Fibroblast of lung (primary cell): ENCODE results near the gene EFHD1. TPM values are rescaled to one million over a fixed set of nuclear protein-coding genes. Genes with fewer than 3 reads are reported as not detected.
A peak's percentile ranks its signal among the peaks of the same experiment; 100 is the strongest.

Source experiments
- DNase-seq, 2 donors: peaks; one replicate each; pipeline versions ENCODE4 v3.0.0 to v3.0.0-alpha.2; 2010; ENCODE audit warnings: low read depth in 2 of 2
- H2AFZ ChIP-seq: 2 replicates; pipeline ENCODE4 v1.5.1; 2012; ENCODE audit warnings: low read length, control low read depth, inconsistent platforms
- H3K27ac ChIP-seq: 2 replicates; pipeline ENCODE4 v1.5.1; 2011; ENCODE audit warnings: low read length, control low read depth; ENCODE audit not compliant: insufficient read depth
- H3K27me3 ChIP-seq: 2 replicates; pipeline ENCODE4 v1.5.1; 2011; ENCODE audit warnings: mild to moderate bottlenecking, low read length; ENCODE audit not compliant: control insufficient read depth, insufficient read depth
- H3K36me3 ChIP-seq: 2 replicates; pipeline ENCODE4 v1.5.1; 2011; ENCODE audit warnings: low read length; ENCODE audit not compliant: control insufficient read depth, insufficient read depth
- H3K4me1 ChIP-seq: 2 replicates; pipeline ENCODE4 v1.5.1; 2011; ENCODE audit warnings: low read length; ENCODE audit not compliant: control insufficient read depth, insufficient read depth; ENCODE audit errors: extremely low read depth
- H3K4me2 ChIP-seq: 2 replicates; pipeline ENCODE4 v1.5.1; 2011; ENCODE audit warnings: low read length, control low read depth; ENCODE audit not compliant: insufficient read depth; ENCODE audit errors: extremely low read depth
- H3K4me3 ChIP-seq, 4 experiments: fragments of 200-600 bp in 1 of 4; sonication (generic) in 1 of 4; replicated peaks in 1 of 4; 2 replicates each; pipeline ENCODE4 v1.5.1; 2011 to 2016; ENCODE audit warnings: low read length in 4 of 4, low read depth in 3 of 4, mild to moderate bottlenecking in 3 of 4, control low read depth in 2 of 4, inconsistent platforms in 1 of 4, mixed read lengths in 1 of 4; ENCODE audit not compliant: insufficient read depth in 1 of 4; ENCODE audit errors: control extremely low read depth in 1 of 4
- H3K79me2 ChIP-seq: 2 replicates; pipeline ENCODE4 v1.5.1; 2012; ENCODE audit warnings: mild to moderate bottlenecking, low read length, inconsistent platforms; ENCODE audit not compliant: control insufficient read depth, insufficient read depth
- H3K9ac ChIP-seq: 2 replicates; pipeline ENCODE4 v1.5.1; 2011; ENCODE audit warnings: mild to moderate bottlenecking, low read length, control low read depth; ENCODE audit not compliant: insufficient read depth
- H3K9me3 ChIP-seq: 2 replicates; pipeline ENCODE4 v1.5.1; 2012; ENCODE audit warnings: low read depth, low read length; ENCODE audit not compliant: control insufficient read depth, insufficient read depth
- H4K20me1 ChIP-seq: 2 replicates; pipeline ENCODE4 v1.5.1; 2011; ENCODE audit warnings: low read length; ENCODE audit not compliant: control insufficient read depth, insufficient read depth; ENCODE audit errors: extremely low read depth
- EZH2 ChIP-seq: IDR thresholded peaks from 2 replicates; pipeline ENCODE4 v1.5.1; 2012; ENCODE audit warnings: low read length, control low read depth, mild to moderate bottlenecking; ENCODE audit errors: missing control alignments
- polyA plus RNA-seq, 2 donors: library from polyadenylated mRNA; depleted of rRNA in 1 of 2; stranded (reverse) in 1 of 2; unstranded in 1 of 2; fragments of >200 nt; gene quantifications; 2 replicates each; pipeline ENCODE4 v1.2.1, GENCODE V29; 2011 to 2012; ENCODE audit warnings: missing spikeins in 1 of 2
- total RNA-seq: library from RNA; depleted of rRNA; stranded (reverse); fragments of >200 nt; gene quantifications from 2 replicates; pipeline ENCODE4 v1.2.1, GENCODE V29; 2014
- TF ChIP-seq, protein P1 (sequence below), 2 donors: IDR thresholded peaks in 1 of 2; conservative IDR thresholded peaks in 1 of 2; 1 replicate in 1 of 2; 2 replicates in 1 of 2; pipeline ENCODE4 v1.5.1; 2011 to 2012; ENCODE audit warnings: low read length in 2 of 2, control low read depth in 1 of 2, inconsistent platforms in 1 of 2, low read depth in 1 of 2, mild to moderate bottlenecking in 1 of 2

EFHD1 gene
- total and polyA plus RNA-seq, 2 donors (not counting 1 experiment from before 2014, with no cell fraction given) = 0.83 TPM; not detected in 1

DNA sequence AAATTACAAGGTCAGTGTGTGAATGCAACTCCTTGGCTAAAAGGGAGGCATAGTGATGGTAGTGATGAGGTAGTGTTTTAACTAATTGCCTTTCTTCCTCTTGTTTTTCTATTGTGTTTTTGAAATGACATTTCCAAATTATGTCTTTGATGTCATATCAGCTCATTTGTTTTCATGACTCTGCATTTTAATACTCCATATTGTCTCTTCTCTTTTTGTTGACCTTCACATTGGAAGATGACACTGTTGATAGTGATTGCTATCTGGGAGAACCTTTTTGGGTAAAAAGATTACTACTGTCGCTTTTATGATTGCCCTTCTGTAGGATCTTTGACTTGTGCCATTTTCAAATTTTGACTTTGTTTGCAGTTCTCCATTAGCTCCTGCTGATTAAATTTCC lies 66.8 kb downstream of the EFHD1 start:
- Histone ChIP-seq H3K27ac (no peak overlapping the region), H3K4me1 (peaks cover 12% of the 10 kb centered on the region), H3K36me3 (peaks cover 2% of the 10 kb centered on the region), H2AFZ (no peak overlapping the region), H3K4me3 (peak overlapping the region in 1 of 4 experiments; percentile 10), H3K4me2 (no peak overlapping the region), H3K9ac (no peak overlapping the region), H3K27me3 (no peaks in the 10 kb centered on the region), H3K9me3 (no peaks in the 10 kb centered on the region), H3K79me2 (peaks cover 68% of the 10 kb centered on the region), H4K20me1 (peaks cover 4% of the 10 kb centered on the region)
- no peak for DNase-seq
- no peak for TF ChIP-seq EZH2
- TF ChIP-seq, protein P1, sequence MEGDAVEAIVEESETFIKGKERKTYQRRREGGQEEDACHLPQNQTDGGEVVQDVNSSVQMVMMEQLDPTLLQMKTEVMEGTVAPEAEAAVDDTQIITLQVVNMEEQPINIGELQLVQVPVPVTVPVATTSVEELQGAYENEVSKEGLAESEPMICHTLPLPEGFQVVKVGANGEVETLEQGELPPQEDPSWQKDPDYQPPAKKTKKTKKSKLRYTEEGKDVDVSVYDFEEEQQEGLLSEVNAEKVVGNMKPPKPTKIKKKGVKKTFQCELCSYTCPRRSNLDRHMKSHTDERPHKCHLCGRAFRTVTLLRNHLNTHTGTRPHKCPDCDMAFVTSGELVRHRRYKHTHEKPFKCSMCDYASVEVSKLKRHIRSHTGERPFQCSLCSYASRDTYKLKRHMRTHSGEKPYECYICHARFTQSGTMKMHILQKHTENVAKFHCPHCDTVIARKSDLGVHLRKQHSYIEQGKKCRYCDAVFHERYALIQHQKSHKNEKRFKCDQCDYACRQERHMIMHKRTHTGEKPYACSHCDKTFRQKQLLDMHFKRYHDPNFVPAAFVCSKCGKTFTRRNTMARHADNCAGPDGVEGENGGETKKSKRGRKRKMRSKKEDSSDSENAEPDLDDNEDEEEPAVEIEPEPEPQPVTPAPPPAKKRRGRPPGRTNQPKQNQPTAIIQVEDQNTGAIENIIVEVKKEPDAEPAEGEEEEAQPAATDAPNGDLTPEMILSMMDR (conservative IDR thresholded peaks at IDR 0.05 in 1 of 2, IDR thresholded peaks at IDR 0.05 in 1 of 2; ENCODE audit: low read depth in 1 of 2, low read length in 2 of 2) = no peak

DNA sequence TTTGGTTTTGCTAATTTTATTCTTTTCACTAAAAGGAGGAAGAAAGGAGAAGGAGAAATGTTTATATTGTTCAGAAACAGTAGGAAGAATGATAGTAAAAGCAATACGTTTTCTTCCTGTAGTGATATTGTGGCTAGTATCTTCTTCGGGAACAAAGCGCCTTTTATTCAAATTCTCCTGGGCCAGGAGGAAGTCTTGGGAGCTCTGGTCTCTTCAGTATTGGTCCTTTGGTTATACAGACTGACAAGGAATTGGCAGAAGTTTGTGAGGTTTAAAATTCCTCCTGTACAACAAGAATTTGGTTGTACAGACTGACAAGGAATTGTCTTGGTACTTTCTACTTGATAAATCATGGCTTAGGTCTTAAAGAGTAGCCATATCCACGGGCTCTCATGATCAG lies 73.7 kb downstream of the EFHD1 start:
- no peak for TF ChIP-seq EZH2
- TF ChIP-seq, protein P1 (conservative IDR thresholded peaks at IDR 0.05 in 1 of 2, IDR thresholded peaks at IDR 0.05 in 1 of 2; ENCODE audit: low read depth in 1 of 2, low read length in 2 of 2) = no peak
- H3K4me1 ChIP-seq = no peaks in the 10 kb centered on the region
- no peak overlapping the region for H3K27ac ChIP-seq
- peaks cover 45% of the 10 kb centered on the region for H3K79me2 ChIP-seq
- H2AFZ ChIP-seq = no peak overlapping the region
- no peaks in the 10 kb centered on the region for H3K36me3 ChIP-seq
- no peaks in the 10 kb centered on the region for H3K27me3 ChIP-seq
- DNase-seq = no peak
- H3K4me2 ChIP-seq = no peak overlapping the region
- no peak overlapping the region for H3K9ac ChIP-seq
- H3K4me3 ChIP-seq = no peak overlapping the region
- peaks cover under 1% of the 10 kb centered on the region for H4K20me1 ChIP-seq
- no peaks in the 10 kb centered on the region for H3K9me3 ChIP-seq

DNA sequence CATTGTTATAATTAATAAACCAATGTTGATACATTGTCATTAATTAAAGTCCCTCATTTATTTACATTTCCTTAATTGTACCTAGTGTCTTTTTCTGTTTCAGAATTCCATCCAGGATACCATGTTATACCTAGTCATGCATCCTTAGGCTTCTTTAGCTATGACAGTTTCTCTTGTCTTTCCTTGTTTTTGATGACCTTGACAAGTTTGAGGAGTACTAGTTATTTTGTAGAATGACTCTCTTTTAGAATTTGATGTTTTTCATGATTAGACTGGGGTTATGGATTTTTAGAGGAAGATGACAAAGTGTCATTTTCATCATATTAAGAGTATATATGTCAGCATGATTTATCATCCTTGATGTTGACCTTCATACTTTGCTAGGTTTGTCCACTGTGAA lies 80.1 kb downstream of the EFHD1 start:
- Histone ChIP-seq H2AFZ (no peak overlapping the region), H4K20me1 (peaks cover 3% of the 10 kb centered on the region), H3K4me3 (no peak overlapping the region), H3K4me1 (no peaks in the 10 kb centered on the region), H3K4me2 (no peak overlapping the region), H3K27me3 (no peaks in the 10 kb centered on the region), H3K79me2 (peaks cover 58% of the 10 kb centered on the region), H3K9ac (no peak overlapping the region), H3K36me3 (peaks cover 1% of the 10 kb centered on the region), H3K27ac (no peak overlapping the region), H3K9me3 (no peaks in the 10 kb centered on the region)
- TF ChIP-seq EZH2 = no peak
- TF ChIP-seq, protein P1 (conservative IDR thresholded peaks at IDR 0.05 in 1 of 2, IDR thresholded peaks at IDR 0.05 in 1 of 2; ENCODE audit: low read depth in 1 of 2, low read length in 2 of 2) = no peak
- DNase-seq = no peak
